ENCODE data around the gene MAP1S.

GRCh38 chr19:17739121-17739875, 20.0 kb downstream of the MAP1S start:
- TF ChIP-seq MAX (IDR thresholded peaks at IDR 0.05; ENCODE audit: low read depth, low read length) (no peak), CTCF (IDR thresholded peaks at IDR 0.05; ENCODE audit: low read depth, low read length) (no peak), POLR2A (IDR thresholded peaks at IDR 0.05; ENCODE audit: extremely low read depth, insufficient read length) (no peak)
